Stimulated activated CD4-positive, alpha-beta T cell treated with anti-CD3 and anti-CD28 coated beads, Interleukin-4, amount 100 ng/mL, for 48 hours (primary cell): ENCODE measurements around the gene U2SURP.
A peak's percentile ranks its signal among the peaks of the same experiment; 100 is the strongest.
"Not testable (repeated sequence)": the region's sequence is repeated elsewhere in the genome, so short reads cannot be mapped to it uniquely, and the experiment has no call there.

ENCODE experiments used
- DNase-seq, 2 donors: peaks; one replicate each; pipeline ENCODE4 v3.0.0-alpha.2; 2020; ENCODE audit warnings: low read depth in 2 of 2

The U2SURP gene

DNA sequence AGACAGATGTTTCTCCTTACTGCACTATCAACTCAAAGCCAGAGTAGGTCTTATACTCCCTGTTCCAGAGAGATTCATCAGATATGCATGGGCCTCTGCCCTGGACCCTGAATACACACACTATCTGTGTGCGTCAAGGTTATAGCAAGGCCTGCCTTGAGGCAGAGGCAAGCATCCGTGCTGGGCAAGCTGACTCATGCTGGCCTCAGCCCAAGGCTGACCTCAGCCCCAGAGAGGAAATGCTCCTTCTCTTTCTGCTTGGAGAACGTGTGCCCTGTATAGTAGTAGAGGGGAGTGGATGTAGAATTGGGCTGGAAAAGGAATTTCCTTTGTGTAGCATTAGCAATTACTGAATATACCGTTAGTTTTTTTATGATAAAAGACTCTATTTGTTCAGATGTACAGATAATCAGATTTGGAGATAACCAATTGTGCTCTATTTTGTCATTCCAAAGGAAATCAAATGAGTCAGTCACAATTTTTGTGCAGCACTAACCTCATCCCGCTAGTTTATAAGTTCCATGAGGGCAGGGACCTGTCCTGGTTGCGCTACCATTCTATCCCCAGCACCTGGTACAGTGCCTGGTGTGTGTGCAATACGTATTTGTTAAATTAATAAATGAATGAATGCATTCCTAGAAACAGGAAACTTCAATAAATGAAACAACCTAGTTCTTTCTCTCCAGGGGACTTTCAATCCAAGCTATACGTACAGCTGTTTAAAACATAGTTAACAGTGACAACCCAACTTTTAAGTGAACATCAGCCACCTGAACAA lies 24.6 kb upstream of the U2SURP start:
- no peak for DNase-seq

DNA sequence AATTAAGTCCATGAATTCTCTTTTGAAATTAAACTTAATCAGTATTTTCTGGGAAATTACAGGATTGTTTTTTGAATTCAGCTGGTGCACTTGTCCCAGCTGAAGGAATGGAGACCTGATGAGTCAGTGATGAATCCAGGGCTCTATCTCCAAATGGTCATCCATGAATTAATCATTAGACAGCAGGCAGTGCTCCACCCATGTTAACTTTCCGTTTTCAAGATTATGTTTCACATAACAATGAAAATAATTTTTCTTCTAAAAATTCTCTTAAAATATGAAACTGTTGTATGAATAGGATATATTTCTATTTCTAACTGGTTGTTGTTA lies 24.0 kb upstream of the U2SURP start:
- DNase-seq: no peak

DNA sequence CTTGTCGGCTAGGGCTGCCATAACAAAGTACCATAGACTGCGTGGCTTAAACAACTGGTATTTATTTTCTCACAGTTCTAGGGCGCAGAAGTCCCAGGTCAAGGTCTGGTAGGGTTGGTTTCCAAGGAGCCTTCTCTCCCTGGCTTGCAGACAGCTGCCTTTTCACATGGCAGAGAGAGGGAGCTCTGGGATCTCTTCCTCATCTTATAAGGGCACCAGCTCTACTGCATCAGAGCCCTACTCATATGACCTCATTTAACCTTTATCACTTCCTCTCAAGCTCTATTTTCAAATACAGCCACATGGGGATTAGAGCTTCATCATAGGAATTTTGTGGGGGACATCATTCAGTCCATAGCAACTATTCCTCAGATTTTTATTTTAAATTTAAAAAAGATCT lies 20.3 kb upstream of the U2SURP start:
- DNase-seq: no peak

DNA sequence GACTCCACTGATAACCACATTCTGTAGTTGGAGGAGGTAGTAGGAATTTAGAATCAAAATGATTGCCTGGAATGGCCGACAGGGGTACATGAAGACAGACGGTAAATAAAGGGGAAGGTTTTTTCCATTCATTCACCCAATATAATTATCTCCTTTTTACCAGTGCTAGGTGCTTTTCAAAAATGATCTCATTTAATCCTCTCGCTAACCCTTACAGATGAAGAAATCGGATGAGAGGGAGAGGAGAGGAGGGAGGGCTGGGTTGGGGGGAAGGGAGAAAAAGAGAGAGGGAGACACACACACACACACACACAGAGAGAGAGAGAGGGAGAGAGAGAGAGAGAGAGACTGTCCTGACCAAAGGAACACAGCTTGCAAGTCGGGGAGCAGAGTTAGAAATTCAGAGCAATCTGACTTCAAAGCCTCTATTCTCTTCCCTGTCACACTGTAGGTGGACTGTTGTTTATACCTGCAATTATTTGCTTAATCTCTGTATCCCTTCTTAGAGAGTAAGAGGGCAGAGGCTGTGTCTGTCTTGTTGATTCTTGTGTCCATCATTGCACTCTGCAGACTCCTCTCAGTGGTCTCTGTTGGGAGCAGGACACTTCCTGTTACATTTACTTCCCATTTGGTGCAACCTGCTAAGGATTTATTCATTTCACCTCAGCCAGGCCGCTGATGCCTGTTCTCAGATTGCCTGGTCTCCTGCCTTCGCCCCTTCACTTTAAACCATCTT lies 19.2 kb upstream of the U2SURP start:
- no peak for DNase-seq

DNA sequence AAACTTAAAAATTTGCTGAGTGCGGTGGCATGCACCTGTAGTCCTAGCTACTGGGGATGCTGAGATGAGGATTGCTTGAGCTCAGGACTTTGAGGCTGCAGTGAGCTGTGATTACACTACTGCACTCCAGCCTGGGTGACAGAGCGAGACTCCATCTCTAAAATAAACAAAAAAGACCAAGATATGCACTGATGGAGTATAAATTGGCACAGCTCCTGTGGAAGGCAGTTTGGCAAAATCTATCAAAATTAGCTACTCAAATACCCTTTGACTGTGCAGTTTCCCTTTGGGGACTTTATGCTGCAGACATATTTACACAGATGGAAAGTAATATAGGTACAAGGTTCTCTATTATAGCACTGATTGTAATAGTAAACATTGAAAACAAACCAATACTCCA lies 18.1 kb upstream of the U2SURP start:
- no peak for DNase-seq

DNA sequence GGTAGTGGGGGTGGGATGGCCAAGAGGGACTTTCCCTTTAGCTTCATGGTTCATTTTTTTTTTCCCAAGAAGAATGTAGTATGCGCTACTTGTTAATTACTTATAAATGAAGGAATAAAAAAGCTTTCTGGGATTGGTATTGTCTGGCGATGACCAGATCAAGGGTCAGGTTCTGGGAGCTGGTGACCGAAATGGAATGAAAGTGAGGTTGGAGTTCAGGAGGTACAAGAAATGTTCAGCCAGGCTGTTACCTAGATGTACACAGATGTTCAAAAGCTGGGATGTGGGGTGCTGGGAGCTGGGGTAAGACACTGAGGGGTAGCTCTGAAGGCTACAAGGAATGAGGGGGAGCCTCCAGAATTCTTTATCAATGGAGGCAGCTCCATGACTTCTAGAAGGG lies 17.1 kb upstream of the U2SURP start:
- DNase-seq: no peak

DNA sequence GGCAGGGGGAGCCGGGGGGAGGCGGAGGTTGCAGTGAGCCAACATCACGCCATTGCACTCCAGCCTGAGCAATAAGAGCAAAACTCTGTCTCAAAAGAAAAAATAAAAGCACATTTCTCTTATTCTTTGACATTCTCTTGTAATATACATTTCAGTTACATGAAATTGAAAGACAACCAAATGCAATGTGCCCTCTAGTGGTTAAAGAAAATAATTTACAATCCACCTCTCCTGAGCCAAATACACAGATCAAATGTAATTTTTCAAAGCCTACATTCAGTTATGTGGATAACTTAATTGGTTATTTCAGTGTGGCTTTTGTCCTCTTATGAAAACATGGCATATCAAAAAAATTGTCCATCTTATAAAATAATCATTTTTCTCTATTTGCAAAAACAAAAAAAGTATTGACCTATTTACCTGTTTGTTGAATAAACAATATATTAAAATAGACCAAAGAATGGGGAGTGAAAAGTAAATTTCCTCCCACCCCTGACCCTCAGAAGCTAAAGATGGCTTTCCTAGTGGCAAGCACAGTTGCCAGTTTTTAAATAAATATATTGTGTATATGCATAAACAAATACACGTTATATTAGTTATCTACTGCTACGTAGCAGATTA lies 14.2 kb upstream of the U2SURP start:
- no peak for DNase-seq

DNA sequence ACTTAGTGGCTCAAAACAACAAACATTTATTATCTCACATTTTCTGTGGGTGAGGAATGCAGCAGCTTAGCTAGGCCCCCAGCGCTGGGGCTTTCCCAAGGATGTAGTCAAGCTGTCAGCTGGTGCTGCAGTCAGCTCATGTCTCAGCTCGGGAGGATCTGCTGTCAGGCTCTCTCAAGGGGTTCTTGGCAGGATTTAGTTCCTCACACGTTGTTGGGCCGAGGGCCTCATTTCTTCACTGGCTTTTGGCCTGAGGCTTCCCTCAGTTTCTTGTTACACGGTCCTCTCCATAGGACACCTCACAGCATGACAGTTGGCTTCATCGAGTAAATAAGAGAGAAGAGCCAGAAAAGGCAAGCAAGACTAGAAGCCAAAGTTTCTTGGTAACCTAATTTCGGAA lies 13.7 kb upstream of the U2SURP start:
- DNase-seq: no peak

DNA sequence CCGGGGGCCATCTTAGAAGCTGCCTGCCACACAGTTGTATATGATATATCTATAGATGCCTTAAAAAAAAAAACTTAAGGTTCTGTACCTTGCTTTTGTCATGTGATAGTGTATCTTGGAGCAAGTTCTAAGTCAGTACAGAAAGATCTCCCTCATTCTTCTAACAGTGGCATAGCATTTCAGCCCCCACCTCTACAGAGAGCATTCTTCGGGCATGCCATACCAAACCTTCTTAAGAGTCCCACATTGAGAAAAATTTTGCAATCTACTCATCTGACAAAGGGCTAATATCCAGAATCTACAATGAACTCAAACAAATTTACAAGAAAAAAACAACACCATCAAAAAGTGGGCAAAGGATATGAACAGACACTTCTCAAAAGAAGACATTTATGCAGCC lies 13.1 kb upstream of the U2SURP start:
- DNase-seq: not testable (repeated sequence)

DNA sequence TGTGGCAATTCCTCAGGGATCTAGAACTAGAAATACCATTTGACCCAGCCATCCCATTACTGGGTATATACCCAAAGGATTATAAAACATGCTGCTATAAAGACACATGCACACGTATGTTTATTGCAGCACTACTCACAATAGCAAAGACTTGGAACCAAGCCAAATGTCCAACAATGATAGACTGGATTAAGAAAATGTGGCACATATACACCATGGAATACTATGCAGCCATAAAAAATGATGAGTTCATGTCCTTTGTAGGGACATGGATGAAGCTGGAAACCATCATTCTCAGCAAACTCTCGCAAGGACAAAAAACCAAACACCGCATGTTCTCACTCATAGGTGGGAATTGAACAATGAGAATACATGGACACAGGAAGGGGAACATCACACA lies 12.5 kb upstream of the U2SURP start:
- not testable (repeated sequence) for DNase-seq

DNA sequence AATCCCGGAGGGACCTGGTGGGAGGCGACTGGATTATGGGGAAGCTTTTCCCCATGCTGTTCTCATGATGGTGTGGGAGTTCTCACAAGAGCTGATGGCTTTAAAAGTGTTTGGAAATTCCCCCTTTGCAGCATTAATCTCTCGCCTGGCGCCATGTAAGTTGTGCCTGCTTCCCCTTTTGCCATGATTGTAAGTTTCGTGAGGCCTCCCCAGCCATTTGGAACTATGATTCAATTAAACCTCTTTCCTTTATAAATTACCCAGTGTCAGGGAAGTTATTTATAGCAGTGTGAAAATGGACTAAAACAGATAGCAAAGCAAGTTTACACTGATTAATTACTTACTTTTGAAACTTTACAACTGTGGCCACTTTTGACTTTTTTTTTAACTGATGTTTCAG lies 10.6 kb upstream of the U2SURP start:
- no peak for DNase-seq

DNA sequence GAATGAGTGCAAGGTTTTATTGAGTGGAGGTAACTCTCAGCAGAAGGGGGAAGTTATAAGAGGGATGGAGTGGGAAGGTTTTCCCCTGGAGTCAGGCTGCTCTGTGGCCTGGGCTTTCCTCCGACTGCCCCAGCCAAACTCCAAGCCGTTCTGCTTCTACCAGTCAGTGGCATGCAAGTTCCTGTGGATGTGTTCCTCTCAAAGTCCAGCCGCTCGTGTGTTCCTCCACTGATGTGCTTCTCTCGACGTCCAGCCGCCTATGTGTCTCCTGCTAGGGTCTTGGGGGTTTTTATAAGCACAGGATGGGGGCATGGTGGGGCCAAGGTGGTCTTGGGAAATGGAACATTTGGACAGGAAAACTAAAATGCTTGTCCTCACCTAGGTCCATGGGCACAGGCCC lies 9.0 kb upstream of the U2SURP start:
- DNase-seq: no peak

DNA sequence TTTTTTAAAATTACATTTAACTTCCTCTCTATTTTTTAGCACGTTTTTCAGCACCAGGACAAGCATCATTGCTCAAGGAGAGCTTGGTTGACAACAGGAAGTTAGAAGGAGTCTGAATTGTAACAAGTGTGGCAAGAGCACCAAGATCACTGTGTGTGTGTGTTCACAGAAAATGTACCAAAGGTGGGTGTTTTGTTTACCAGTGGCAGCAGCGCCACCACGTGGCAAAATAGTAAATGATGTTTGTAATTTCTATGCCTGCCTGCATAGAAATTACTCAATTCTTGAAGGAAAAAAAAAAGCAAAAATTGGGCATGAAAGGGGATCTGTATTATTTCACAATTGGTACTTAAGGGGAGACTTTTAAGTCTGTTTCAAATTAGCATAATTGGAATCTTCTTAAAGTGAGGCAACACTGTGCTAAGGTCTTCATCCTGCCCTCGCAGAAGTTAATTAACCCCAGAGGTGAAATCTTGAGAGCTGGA lies 7.4 kb upstream of the U2SURP start:
- peak; percentile 32 to 50 for DNase-seq

DNA sequence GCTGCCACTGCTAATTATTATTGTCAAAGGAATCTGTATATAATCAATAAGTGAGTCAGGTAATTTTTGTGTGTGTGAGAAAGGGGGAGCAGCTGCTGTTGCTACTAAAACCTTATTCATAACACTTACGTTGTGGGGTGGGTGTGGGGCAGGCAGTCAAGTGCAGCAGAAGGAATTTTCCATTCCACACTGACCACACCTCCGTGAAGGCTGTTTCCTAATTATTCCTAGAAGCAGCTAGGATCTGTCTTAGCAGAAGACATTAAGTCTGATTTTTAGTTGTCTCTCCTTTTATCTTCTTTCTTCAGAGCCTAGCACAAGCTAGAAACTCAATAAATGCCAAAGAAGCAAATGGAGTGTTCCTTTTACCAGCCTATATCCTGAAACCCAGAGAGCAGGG lies 4.0 kb upstream of the U2SURP start:
- no peak for DNase-seq

DNA sequence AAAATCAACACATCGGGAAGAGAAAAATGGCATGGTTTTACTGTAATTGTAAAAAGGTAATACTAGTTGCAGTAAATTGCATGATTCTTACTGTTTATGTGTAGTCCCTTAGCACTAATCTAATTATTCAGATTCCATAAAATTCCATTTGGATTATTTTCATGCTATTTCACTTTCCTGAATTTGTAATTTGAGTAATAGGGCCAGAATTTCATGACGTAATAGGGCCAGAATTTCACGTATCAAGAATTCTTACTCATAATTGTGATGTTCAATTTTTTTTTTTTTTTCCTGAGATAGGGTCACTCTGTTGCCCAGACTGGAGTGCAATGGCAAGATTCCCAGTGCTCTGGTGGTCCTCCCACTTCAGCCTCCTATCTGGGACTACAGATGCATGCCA lies 2.9 kb upstream of the U2SURP start:
- no peak for DNase-seq

DNA sequence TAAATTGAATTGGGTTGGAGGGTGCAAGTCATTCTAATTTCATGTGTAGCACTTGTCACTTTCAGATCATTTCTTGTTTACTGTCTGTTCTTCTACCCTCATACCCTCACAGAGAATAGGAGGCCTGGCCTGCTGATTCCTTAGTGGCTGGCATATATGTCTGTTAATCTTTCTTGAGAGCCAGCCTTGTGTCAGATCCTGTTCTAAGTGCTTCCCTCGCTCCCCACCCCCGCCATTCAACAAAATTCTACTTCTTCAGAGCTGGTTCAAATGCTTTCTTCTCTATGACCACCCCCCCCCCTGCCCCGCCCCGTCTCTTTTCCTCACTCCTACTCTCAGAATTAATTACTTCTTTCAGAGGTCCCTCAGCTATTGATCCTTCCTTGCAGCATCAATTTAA lies 1.5 kb upstream of the U2SURP start:
- no peak for DNase-seq

DNA sequence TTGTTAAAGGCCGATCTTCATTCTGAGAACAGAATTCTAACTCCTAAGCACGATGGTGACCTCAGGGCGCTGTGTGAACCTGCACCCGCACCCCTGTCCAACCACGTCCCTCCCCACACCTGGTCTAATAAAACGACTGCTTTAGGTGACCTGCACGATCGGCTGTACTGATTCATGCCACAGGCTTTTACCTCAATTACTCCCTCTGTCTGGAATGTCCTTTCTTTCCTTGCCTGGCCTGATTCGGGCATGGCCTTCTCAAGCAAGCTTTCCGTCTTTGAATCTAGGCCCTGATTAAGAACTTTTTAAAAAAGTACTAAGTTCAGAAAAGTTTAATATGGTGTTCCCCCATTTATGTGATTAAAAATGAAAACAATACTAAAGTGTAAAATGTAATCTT lies 842 bp upstream of the U2SURP start:
- no peak for DNase-seq

DNA sequence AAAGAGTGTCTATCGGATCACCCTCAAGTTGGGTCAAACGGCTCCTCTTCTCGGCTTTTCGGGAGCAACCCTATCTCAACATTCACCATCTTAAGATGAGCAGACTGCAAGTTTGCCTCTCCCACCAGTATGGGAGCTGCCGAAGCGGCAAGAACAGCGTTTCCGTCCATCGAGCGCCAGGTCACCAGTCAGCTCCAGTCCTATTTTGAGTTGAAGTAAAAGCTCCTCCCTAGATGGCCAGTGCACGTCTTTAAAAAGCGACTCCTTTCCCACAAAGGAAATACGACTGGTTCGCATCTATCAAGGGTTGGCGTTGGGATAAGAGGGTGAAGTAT lies 369 bp upstream of the U2SURP start:
- DNase-seq: peak in 1 of 2 donors; percentile 55

DNA sequence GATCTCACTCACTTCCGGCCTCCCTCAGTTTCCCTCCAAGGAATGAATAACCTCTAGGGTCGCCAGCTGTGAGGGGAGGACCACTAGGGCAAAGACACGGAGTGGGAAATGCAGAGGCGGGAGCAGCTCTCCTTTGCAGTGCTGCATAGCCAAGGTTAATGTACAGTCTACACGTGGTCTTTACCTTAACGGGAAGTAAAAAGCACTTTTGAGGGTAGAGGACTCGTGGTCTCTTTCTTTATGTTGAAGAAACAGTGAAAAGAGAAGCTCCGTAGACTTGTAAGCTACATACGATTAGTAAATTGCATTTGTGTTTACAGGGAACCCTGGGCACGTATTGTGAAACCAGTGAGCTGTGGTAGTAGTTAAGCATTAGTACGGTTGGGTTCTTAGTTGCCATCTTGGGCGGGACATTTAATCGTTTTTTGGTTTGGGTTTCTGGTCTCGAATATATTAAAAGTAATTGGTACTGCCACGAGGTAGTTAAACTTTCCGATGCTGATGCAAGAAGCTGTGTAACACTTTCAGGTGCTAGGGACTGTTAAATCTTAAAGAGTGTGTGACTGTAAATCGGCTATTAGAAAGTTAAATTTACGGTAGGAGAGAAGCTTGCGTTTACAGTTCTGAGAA lies 828 bp downstream of the U2SURP start:
- peak in 1 of 2 donors; percentile 6 for DNase-seq

DNA sequence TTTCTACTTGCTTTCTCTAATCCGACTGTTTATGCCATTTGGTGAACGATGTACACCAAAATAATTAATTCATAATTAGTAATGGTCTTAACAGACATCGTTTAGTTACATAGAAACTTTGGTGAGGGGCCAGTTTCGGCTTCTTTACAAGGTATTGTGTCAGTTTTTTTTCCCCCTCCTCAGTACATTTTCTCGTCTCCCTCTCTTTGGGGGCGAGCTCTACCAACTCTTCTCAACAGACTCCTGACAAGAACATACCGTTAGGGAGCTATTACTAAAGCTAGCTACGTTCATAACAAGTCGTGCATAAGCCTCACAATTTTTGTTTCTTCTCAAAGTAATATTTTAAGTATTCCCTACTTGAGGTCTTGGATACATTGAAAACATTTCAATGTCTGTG lies 1.4 kb downstream of the U2SURP start:
- DNase-seq: no peak

DNA sequence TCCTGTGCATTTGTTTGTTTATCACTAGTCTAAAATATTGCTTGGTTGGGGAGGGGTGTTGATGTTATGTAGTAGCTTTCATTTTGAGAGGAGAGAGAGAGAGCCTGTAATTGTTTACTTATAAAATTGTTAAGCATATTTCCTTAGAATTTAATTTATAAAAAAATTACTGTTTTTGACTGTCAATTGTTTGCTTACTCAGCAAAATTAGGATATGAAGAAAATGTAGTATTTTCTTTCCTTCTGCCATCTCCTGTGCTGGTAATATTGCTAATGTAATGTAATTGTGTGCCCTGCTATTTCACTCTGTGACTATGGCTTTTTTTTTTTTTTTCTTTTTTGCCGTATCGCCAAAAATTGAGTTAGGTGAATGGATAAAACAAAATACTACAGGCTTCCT lies 3.5 kb downstream of the U2SURP start:
- no peak for DNase-seq

DNA sequence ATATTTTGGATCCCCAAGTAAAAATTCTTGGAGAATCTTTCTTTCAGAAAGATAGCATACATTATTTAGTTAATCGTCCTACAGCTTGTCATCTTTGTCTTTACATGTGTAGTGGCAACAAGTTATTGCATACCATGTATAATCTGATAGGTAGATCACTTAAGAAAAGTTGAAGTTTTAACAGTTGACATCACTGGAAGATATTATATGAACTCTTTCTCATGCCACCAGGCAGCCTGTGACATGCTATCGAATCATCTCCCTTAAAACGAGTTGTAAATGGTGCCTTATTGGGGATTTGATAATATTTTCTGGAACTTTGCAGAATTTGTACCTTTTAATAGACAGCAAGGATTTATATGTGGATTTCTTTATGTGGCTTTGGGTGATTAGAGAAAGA lies 8.7 kb downstream of the U2SURP start:
- DNase-seq: no peak

DNA sequence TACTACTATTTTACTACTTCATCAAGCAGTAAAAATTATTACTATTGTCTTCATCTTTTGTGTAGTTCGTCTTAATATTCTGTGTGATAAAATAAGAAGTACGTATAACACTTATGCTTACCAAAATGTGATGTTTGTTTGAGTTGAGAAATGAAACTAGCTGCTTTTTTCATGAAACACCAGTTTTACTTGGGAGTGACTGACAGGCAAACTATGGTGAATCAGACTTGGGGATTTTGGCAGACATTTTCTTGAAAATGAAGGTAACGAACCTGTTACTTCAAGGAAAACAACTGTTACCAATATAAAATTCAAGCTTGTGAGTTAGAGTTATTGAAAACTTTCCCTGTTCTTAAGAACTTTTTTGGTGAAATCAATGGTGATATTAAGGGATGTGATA lies 10.3 kb downstream of the U2SURP start:
- DNase-seq: no peak
